Thyroid gland (tissue), 4 donors: ENCODE data around the gene NAALADL2. TPM values are rescaled to one million over a fixed set of nuclear protein-coding genes. Genes with fewer than 3 reads are reported as not detected.

Source experiments
- DNase-seq, 2 donors: peaks; one replicate each; pipeline ENCODE4 v3.0.0-alpha.2; 2019
- H3K27ac ChIP-seq, 3 donors: fragments of 200-600 bp; sonication (generic); 1 replicate in 2 of 3; 2 replicates in 1 of 3; pipeline ENCODE4 v1.5.1; 2016 to 2019; ENCODE audit warnings: mild to moderate bottlenecking in 1 of 3, moderate library complexity in 1 of 3
- H3K27me3 ChIP-seq: fragments of 200-600 bp; sonication (generic); one replicate; pipeline ENCODE4 v1.5.1; 2019
- H3K36me3 ChIP-seq, 2 donors: fragments of 200-600 bp; sonication (generic); one replicate each; pipeline ENCODE4 v1.5.1; 2016 to 2019
- H3K4me1 ChIP-seq, 2 donors: fragments of 200-600 bp; sonication (generic); one replicate each; pipeline ENCODE4 v1.5.1; 2017 to 2019
- H3K4me3 ChIP-seq, 3 donors: fragments of 200-600 bp; sonication (generic); replicated peaks in 1 of 3; 1 replicate in 2 of 3; 2 replicates in 1 of 3; pipeline ENCODE4 v1.5.1; 2016; ENCODE audit warnings: mild to moderate bottlenecking in 1 of 3
- H3K9me3 ChIP-seq: fragments of 200-600 bp; sonication (generic); one replicate; pipeline ENCODE4 v1.5.1; 2017
- CTCF ChIP-seq, 6 experiments: fragments of 200-600 bp in 3 of 6; fragments of 450-650 bp in 3 of 6; sonication (generic) in 3 of 6; IDR thresholded peaks; one replicate each; pipeline ENCODE4 v1.5.1; 2016 to 2019; ENCODE audit warnings: antibody characterized with exemption in 6 of 6, mild to moderate bottlenecking in 2 of 6, inconsistent platforms in 1 of 6, moderate library complexity in 1 of 6
- POLR2A ChIP-seq, 2 donors: fragments of 450-650 bp; IDR thresholded peaks; one replicate each; pipeline ENCODE4 v1.6.1; 2017; ENCODE audit warnings: antibody characterized with exemption in 2 of 2, mild to moderate bottlenecking in 2 of 2, moderate library complexity in 1 of 2
- WGBS, 2 donors: methylation state at CpG; one replicate each; pipeline ENCODE4 v1.1.5; 2017; 5-methylcytosine and 5-hydroxymethylcytosine counted together
- intact Hi-C: fragments of 100-400 bp; cut with DNase I; formaldehyde crosslinking; loops from one replicate; pipeline ENCODE4 v1.15.1; 2023
- total RNA-seq, 4 donors: library from RNA; depleted of rRNA; stranded (reverse); fragments of >200 nt; gene quantifications; one replicate each; pipeline ENCODE4 v1.2.3, GENCODE V29; 2016

Gene NAALADL2
- total RNA-seq, 4 donors from 2014 or later: 7.6 to 14.7 (median 9.0) TPM

- intact Hi-C loops: no loop called here
- TF ChIP-seq CTCF (IDR thresholded peaks at IDR 0.05) (no peak), POLR2A (IDR thresholded peaks at IDR 0.05) (no peak)
- H3K27ac ChIP-seq: no peak overlapping the region
- no peaks in the 10 kb centered on the region for H3K9me3 ChIP-seq
- 66 to 74% methylated on average over 4 of the region's 4 CpGs for whole genome bisulfite sequencing, 2 donors
- DNase-seq: no peak
- H3K4me1 ChIP-seq: no peaks in the 10 kb centered on the region
- H3K27me3 ChIP-seq: no peaks in the 10 kb centered on the region
- no peak overlapping the region for H3K4me3 ChIP-seq
- H3K36me3 ChIP-seq: no peaks in the 10 kb centered on the region
Measured at GRCh38 chr3:174907628-174908407, 48.7 kb downstream of the NAALADL2 start.

- Histone ChIP-seq H3K36me3 (no peaks in the 10 kb centered on the region), H3K27ac (no peak overlapping the region), H3K4me3 (no peak overlapping the region), H3K27me3 (no peaks in the 10 kb centered on the region), H3K9me3 (no peaks in the 10 kb centered on the region), H3K4me1 (no peaks in the 10 kb centered on the region)
- 45 to 93% methylated on average over 2 of the region's 2 CpGs for WGBS, 2 donors
- no peak for DNase-seq
- intact Hi-C loops: no loop called here
- TF ChIP-seq POLR2A (IDR thresholded peaks at IDR 0.05) (no peak), CTCF (IDR thresholded peaks at IDR 0.05) (no peak)
Measured at GRCh38 chr3:174931473-174932353, 72.6 kb downstream of the NAALADL2 start.

GRCh38 chr3:174936590-174936989 is 77.5 kb downstream of the NAALADL2 start:
- no peak overlapping the region for H3K4me3 ChIP-seq
- no peaks in the 10 kb centered on the region for H3K27me3 ChIP-seq
- no peaks in the 10 kb centered on the region for H3K4me1 ChIP-seq
- 87 to 93% methylated on average over 4 of the region's 4 CpGs for WGBS, 2 donors
- H3K27ac ChIP-seq: no peak overlapping the region
- intact Hi-C loops: no loop called here
- H3K36me3 ChIP-seq: no peaks in the 10 kb centered on the region
- H3K9me3 ChIP-seq: no peaks in the 10 kb centered on the region
- no peak for TF ChIP-seq CTCF (IDR thresholded peaks at IDR 0.05)
- no peak for TF ChIP-seq POLR2A (IDR thresholded peaks at IDR 0.05)
- no peak for DNase-seq

GRCh38 chr3:174937478-174937877 is 78.3 kb downstream of the NAALADL2 start:
- H3K9me3 ChIP-seq: no peaks in the 10 kb centered on the region
- no peaks in the 10 kb centered on the region for H3K27me3 ChIP-seq
- no peaks in the 10 kb centered on the region for H3K4me1 ChIP-seq
- TF ChIP-seq POLR2A (IDR thresholded peaks at IDR 0.05): no peak
- no peak for TF ChIP-seq CTCF (IDR thresholded peaks at IDR 0.05)
- no peak overlapping the region for H3K4me3 ChIP-seq
- no peaks in the 10 kb centered on the region for H3K36me3 ChIP-seq
- H3K27ac ChIP-seq: no peak overlapping the region
- intact Hi-C loops: no loop called here
- no peak for DNase-seq

GRCh38 chr3:174938102-174938501 is 79.0 kb downstream of the NAALADL2 start:
- Histone ChIP-seq H3K36me3 (no peaks in the 10 kb centered on the region), H3K27ac (no peak overlapping the region), H3K27me3 (no peaks in the 10 kb centered on the region), H3K9me3 (no peaks in the 10 kb centered on the region), H3K4me3 (no peak overlapping the region), H3K4me1 (no peaks in the 10 kb centered on the region)
- 85 to 89% methylated on average over 4 of the region's 4 CpGs for WGBS, 2 donors
- no peak for TF ChIP-seq POLR2A (IDR thresholded peaks at IDR 0.05)
- TF ChIP-seq CTCF (IDR thresholded peaks at IDR 0.05): no peak
- no peak for DNase-seq
- intact Hi-C loops: no loop called here
